ENCODE data around the gene VKORC1.

- TF ChIP-seq CTCF (IDR thresholded peaks at IDR 0.05) (no peak), POLR2A (IDR thresholded peaks at IDR 0.05) (no peak), POLR2AphosphoS5 (IDR thresholded peaks at IDR 0.05) (no peak)
Observed at GRCh38 chr16:31074814-31075183, 19.8 kb downstream of the VKORC1 start.
